ENCODE data around the gene MPL. TPM values are rescaled to one million over a fixed set of nuclear protein-coding genes. Genes with fewer than 3 reads are reported as not detected.

The MPL gene
- total and polyA plus RNA-seq, 2 of the 13 experiments (the other 11 are each of a cell fraction or from before 2014, with no cell fraction given) = not detected

DNA sequence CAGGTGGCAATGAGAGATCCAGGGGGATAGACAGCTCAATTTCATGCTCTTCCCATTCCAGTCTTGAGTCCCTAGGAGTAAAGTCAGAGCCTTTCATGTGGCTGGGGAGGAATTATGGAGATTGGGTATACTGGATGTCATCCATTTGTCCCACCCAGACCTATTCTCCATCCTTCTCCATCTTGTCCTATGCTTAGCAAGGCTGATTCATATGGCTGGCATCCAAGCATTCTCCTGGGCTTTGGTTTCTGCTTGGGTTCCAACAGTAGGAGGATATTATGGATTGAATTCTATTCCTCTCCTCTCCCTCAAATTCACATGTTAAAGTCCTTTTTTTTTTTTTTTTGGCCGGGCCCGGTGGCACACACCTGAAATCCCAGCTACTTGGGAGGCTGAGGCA, 17.3 kb downstream of the MPL start:
- in situ Hi-C loops (cut with HindIII; ENCODE audit: extremely low pct_ligation_motif_present, low pct_unique_long_range_greater_than_20kb) (no loop called here), intact Hi-C loops (cut with micrococcal nuclease; ENCODE audit: unreplicated experiment) (no loop called here)
- FAIRE-seq = no peak
- Histone ChIP-seq H3K27me3 (ENCODE audit: control insufficient read depth in 1 of 2, insufficient read depth in 2 of 2, low read length in 2 of 2) (no peaks in the 10 kb centered on the region; a peak in 1 of 5 replicates), H3K4me2 (ENCODE audit: low read depth, low read length) (no peak overlapping the region), H3K9me3 (ENCODE audit: low read length) (no peaks in the 10 kb centered on the region), H2AFZ (ENCODE audit: low read length) (no peak overlapping the region), H3K79me2 (ENCODE audit: insufficient read depth, low read length) (peaks cover 10% of the 10 kb centered on the region), H3K27ac (ENCODE audit: extremely low read length, insufficient read depth, low read length) (no peak overlapping the region), H3K4me1 (ENCODE audit: insufficient read depth, low read length) (peaks cover 52% of the 10 kb centered on the region), H3K9ac (ENCODE audit: insufficient read depth, low read depth, low read length) (no peak overlapping the region), H3K36me3 (replicated peaks in 1 of 2; ENCODE audit: control insufficient read depth in 1 of 2, insufficient read depth in 2 of 2, low read length in 2 of 2) (peaks cover under 1% of the 10 kb centered on the region in 2 experiments; a peak in 2 of 5 replicates), H4K20me1 (ENCODE audit: insufficient read depth, low read length) (no peaks in the 10 kb centered on the region), H3K4me3 (replicated peaks in 1 of 3; ENCODE audit: insufficient read depth in 1 of 3, low read depth in 2 of 3, low read length in 3 of 3) (no peak overlapping the region)
- POLR2A ChIA-PET = no interaction called here
- BruUV-seq (replicated peaks) = no TSS peak
- DNase-seq (ENCODE audit: low spot score) = no peak
- TF ChIP-seq MXI1 (IDR thresholded peaks at IDR 0.05; ENCODE audit: borderline replicate concordance, low read depth, low read length) = no peak
- no peak for TF ChIP-seq HNRNPK (IDR thresholded peaks at IDR 0.05; ENCODE audit: low read depth, low read length, poor library complexity, severe bottlenecking)
- TF ChIP-seq ZNF761 (CRISPR knock-in tag; conservative IDR thresholded peaks at IDR 0.05) = no peak
- TF ChIP-seq ZNF7 (CRISPR knock-in tag; IDR thresholded peaks at IDR 0.05) = no peak
- TF ChIP-seq ZNF317 (CRISPR knock-in tag; IDR thresholded peaks at IDR 0.05) = no peak
- TF ChIP-seq SALL2 (CRISPR knock-in tag; IDR thresholded peaks at IDR 0.05) = no peak
- no peak for TF ChIP-seq RXRA (CRISPR knock-in tag; IDR thresholded peaks at IDR 0.05)
- TF ChIP-seq, protein P1, sequence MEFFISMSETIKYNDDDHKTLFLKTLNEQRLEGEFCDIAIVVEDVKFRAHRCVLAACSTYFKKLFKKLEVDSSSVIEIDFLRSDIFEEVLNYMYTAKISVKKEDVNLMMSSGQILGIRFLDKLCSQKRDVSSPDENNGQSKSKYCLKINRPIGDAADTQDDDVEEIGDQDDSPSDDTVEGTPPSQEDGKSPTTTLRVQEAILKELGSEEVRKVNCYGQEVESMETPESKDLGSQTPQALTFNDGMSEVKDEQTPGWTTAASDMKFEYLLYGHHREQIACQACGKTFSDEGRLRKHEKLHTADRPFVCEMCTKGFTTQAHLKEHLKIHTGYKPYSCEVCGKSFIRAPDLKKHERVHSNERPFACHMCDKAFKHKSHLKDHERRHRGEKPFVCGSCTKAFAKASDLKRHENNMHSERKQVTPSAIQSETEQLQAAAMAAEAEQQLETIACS (CRISPR knock-in tag; IDR thresholded peaks at IDR 0.05) = no peak
- no peak for TF ChIP-seq DPF2 (CRISPR knock-in tag; IDR thresholded peaks at IDR 0.05; ENCODE audit: borderline replicate concordance, low read depth)
- TF ChIP-seq MAFK (conservative IDR thresholded peaks at IDR 0.05 in 1 of 2, IDR thresholded peaks at IDR 0.05 in 1 of 2; ENCODE audit: low read length in 2 of 2) = no peak
- no peak for TF ChIP-seq CHD2 (IDR thresholded peaks at IDR 0.05; ENCODE audit: low read depth, low read length)
- TF ChIP-seq KLF11 (CRISPR knock-in tag; IDR thresholded peaks at IDR 0.05) = no peak
- no peak for TF ChIP-seq ZNF891 (CRISPR knock-in tag; IDR thresholded peaks at IDR 0.05)
- TF ChIP-seq, protein P2, sequence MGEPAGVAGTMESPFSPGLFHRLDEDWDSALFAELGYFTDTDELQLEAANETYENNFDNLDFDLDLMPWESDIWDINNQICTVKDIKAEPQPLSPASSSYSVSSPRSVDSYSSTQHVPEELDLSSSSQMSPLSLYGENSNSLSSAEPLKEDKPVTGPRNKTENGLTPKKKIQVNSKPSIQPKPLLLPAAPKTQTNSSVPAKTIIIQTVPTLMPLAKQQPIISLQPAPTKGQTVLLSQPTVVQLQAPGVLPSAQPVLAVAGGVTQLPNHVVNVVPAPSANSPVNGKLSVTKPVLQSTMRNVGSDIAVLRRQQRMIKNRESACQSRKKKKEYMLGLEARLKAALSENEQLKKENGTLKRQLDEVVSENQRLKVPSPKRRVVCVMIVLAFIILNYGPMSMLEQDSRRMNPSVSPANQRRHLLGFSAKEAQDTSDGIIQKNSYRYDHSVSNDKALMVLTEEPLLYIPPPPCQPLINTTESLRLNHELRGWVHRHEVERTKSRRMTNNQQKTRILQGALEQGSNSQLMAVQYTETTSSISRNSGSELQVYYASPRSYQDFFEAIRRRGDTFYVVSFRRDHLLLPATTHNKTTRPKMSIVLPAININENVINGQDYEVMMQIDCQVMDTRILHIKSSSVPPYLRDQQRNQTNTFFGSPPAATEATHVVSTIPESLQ (CRISPR knock-in tag; conservative IDR thresholded peaks at IDR 0.05) = no peak
- no peak for TF ChIP-seq NR2C2 (CRISPR knock-in tag; IDR thresholded peaks at IDR 0.05; ENCODE audit: borderline replicate concordance)
- TF ChIP-seq ZNF564 (CRISPR knock-in tag; IDR thresholded peaks at IDR 0.05) = no peak
- CTCF ChIA-PET (ENCODE audit: low intra/inter-chr PET ratio, low total read pairs) = no interaction called here
- WGBS (ENCODE audit: low lambda C conversion rate) = 87% methylated on average over 2 of the region's 2 CpGs
- no peak for ATAC-seq

Data from HepG2 (cell line).